CD4-positive, alpha-beta T cell treated with Interleukin-21 for 1 hour (primary cell): ENCODE results near the gene CD300C.
A peak's percentile ranks its signal among the peaks of the same experiment; 100 is the strongest.
"Not testable (repeated sequence)": the region's sequence is repeated elsewhere in the genome, so short reads cannot be mapped to it uniquely, and the experiment has no call there.

ENCODE experiments used
- DNase-seq: peaks from one replicate; pipeline ENCODE4 v3.0.0-alpha.2; 2020

Gene CD300C

DNA sequence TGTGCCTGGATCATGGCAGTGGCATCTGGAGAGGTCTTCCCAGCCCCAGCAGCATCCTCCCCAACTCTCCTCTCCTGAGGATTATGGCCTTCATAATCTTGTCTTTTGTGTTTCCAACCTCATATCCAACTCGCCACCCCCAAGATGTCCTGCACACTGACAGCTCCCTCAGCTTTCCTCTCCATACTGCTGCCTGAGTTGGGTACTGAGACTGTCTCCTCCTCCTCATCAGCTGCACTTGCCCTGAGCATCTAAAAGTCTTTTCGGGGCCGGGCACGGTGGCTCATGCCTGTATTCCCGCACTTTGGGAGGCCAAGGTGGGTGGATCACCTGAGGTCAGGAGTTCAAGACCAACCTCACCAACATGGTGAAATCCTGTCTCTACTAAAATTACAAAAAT lies 16.7 kb downstream of the CD300C start:
- DNase-seq, result no peak

DNA sequence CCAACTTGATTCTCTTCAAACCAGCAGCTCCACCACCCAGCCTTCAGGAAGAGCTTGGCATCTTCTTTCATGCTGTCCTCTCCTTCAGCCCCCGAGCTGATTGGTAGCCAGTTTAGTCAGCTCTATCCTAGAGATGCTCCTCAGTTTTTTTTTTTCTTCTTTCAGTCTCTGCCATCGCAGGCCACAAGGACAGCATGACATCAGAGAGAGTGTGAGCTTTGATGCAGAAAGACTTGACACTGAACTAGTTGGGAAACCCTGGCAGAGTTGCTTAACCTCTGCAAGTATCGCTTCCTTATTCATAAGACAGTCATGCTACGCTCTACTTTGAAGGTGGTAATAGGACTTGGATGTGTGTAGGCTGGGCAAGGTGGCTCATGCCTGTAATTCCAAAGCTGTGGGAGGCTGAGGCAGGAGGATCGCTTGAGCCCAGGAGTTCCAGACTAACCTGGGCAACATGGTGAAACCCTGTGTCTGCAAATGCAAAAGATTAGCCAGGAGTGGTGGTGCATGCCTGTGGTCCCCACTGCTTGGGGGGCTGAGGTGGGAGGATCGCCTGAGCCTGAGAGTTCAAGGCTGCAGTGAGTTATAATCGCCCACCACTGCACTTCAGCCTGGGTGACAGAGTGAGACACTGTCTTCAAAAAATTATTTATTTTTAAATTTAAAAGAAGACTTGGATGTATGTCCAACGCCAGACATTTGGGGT lies 17.3 kb downstream of the CD300C start:
- peak; percentile 31 for DNase-seq

DNA sequence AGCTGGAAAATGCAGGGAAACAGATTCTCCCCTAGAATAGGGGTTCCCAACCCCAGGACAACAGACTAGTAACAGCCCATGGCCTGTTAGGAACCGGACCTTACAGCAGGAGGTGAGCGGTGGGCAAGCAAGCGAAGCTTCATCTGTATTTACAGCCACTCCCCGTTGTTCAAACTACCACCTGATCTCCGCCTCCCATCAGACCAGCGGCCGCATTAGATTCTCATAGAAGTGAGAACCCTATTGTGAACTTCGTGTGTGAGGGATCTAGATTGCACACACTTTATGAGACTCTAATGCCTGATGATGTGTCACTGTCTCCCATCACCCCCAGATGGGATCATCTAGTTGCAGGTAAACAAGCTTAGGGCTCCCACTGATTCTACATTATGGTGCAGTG lies 18.2 kb downstream of the CD300C start:
- no peak for DNase-seq

DNA sequence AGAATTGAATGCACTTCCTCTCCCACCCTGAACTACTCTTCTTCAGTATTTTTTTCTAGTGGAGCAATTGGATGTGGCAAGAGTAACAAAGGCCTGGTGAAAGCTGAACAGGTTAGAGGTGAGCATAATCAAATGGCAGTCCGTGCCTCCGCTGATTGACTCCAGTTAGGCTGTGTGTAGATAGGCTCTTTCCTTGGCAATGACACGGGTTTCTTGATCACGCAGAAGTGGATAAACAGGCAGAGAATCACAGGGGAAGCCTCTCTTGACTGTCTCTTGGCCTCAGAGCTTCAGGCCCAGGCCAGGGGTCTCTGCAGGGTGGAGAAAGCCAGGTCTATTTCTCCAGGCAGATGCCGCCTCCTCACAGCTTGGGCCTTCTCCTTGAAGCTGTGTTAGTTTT lies 18.8 kb downstream of the CD300C start:
- no peak for DNase-seq

DNA sequence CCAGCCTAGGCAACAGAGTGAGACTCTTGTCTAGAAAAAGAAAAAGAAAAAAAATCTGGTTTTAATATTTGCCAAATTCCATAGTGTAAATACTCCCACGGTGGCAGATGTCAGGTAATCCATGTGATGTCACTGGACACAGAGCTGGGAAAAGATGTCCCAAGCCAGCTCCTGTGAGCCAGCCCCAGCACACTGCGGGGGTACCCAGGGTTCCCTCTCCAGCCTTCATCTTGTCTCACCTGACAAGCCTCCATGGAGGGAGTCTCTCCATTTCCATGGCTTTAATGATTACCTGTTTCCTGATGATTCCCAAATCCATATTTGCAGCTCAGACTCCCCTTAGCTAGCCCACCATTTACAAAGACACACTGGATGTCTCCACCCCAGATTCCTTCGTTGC lies 19.2 kb downstream of the CD300C start:
- DNase-seq, result no peak

DNA sequence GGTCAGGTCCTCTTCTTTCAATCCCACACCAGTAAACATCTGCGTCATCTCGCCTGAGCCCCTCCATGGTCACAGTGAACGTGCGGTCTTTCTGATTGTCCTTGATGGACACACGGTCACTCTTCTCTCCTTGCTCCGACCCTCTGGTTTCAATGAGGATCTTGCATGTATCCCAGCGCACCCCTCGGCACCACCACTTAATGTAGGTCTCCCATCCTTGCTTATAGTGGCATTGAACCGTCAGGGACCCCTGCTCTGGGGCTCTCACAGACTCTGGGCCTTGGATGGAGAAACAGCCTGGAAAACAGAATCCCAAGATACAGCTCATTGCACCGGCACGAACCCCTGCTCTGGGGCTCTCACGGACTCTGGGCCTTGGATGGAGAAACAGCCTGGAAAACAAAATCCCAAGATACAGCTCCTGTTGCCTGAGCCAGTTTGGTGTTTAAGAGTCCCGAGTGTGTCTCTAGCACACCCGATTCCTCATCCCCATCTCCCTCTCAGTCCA lies 20.1 kb downstream of the CD300C start:
- no peak for DNase-seq

DNA sequence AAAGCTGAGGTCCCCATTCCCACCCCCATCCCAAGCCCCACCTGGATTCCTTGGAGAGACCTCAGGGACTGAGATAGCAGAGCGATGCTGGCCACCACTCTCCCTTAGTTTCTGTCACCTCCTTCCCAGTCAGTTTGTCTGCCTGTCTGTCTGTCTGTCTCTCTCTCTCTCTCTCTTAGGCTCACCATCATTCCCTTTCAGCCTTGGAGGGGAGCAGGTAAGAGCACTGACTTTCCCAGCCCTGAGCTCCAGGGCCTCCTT lies 20.5 kb downstream of the CD300C start:
- DNase-seq, result no peak

DNA sequence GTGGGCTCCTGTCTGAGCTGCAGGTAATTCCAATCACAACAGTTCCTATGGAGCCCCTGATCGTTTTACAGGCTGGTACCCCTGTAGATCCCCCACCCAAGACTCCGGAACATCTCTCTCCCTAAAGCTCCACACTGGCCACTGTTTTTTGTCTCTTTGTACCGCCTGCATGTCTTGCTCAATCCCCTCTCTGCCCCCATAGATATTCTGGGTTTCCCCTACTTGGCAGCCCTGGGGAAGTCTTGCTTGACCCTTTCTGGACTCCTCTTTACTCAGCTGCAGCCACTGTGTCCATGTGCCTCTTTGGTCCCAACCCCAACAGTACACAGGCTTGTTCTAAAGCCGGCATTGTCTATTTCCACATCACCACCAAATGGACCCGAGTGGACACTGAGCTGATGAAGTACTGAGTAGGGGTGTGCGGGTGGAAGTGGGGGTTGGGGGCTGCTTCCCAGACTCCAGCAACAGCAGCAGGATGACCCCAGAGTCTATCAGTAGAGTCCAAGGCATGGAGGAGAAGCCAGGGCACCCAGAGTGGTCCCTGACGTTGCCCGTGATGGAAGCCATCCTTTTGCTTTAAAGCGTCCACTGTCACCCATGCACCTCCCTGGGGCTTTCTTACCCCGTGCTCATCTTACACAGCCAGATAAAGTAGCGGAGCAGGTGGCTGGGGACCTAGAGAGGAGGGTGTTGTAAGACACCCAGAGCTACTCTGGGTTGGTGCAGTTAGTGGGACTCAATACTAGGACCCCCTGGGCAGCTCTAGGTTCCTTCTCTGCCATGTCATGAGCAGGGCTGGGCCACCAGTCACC lies 21.1 kb downstream of the CD300C start:
- DNase-seq, result no peak

DNA sequence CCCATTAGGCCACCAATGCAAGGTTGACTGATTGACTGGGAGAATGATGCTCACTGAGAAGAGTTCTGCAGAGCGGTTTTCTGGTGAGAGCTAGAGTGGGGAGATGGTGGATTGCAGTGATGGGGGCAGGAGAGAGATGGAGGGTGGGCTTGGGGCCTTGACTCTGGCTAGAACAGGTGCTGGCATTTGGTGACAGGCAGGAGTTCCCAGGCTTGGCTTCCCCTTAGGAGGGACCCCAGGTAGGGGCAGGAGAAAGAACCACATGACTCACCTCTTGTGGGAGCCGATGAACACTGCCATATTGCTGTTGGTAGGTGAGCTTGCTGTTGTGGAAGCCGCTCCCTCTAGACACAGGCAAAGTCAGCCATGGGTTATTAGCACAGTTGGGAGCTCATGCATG lies 22.6 kb downstream of the CD300C start:
- DNase-seq, result no peak

DNA sequence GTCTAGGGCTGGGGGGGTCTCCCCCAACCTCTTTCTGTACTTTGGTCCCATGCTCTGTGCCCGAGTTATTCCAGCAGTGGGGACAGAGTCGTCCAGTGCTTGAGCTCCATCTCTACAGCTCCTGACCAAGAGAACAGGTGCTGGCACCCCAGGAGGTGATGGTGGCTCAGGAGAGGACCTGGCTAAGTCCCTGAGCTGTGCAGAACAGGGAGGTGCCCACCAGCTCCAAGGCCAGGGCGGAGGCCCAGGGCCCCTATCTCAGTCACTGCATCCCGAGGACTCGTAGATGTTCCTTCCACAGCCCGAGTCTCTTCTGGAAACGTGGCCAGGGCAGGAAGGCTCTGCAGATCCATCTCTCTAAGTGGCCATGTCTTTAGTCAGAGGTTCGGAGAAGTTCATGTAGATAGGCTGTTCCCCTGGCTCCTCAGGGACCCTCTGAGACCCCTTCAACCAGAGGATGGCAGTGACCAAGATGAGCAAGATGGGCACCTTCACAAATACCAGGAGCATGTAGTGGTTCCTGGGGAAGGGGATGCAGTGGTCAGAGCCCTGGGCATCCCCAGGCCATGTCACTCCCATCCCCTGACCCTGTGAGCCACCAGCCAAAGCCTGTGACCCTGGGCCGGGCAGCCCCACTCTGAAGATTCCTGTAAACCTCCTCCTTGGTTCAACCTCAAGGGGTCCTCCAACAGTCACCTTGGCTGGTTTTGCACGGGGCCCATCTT lies 23.4 kb downstream of the CD300C start:
- no peak for DNase-seq

DNA sequence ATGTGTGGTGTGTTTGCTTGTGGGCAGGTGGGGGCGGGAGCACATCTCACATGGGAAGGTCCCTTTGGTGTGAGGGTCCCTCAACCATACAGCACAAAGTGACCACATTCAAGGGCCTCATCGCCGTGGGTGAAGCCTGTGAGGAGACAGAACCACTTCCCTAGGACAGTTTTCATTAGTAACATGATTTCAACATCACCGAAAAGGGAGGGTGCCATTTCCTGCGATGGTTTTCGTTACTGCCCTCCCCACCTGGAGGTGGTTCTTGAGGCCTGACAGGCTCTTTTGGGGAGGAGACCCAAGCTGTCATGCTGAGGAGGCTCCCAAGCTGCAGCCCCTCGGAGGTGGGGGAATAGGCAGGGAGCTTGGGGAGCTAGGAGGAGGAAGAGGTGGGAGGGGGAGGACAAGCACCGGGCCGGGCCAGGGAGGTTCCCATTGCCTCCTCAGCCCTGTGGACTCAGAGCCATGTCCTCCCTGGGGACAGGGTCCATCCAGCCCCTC lies 24.2 kb downstream of the CD300C start:
- peak; percentile 31 for DNase-seq

DNA sequence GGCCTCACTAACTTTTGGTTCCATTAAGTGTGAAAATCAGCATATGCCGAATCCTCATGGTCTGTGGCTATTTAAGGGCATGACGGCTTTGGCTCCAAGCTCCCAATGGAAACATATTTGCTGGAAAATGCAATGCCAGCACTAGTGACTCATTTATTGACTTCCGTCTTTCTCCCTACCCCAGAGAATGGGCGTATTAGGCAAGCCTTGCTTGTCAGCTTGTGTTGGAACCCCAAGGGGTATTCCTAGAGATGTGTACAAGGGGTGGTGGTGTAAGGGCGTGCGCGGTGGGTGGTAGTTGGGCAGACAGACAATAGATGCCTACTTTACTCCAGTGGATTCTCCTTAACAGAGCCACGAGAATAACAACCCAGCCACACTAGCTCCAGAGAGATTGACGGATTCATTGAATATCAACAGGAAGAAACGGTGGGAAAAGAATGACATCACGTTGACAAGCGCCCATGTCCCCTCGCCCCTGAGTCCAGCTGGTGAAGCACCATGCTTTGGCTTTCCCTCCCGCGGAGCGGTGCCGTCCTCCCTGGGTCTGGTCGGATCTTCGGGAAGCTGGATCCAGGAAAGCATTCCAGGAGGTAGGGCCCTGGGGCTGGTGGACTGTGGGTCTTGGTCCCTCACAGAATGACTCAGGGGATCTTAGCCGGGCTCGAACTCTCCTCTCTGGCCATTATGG lies 25.0 kb downstream of the CD300C start:
- no peak for DNase-seq

DNA sequence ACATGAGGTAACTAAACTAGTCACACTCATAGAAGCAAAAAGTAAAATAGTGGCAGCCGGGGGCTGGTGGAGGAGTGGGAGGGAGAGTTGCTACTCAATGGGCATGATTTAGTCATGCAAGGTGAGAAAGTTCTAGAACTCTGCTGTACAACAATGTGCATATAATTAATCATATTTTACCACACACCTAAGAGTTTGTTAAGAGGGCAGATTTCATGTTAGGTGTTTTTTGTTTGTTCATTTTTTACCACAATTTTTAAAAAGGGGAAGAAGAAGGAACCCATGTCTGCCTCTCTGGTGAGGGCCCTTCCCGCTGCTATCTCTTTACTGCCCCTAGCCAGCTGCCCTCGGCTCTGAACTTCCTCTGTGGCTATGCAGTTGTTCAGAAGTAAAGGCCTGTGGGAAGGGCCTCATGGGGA lies 25.9 kb downstream of the CD300C start:
- peak; percentile 20 for DNase-seq

DNA sequence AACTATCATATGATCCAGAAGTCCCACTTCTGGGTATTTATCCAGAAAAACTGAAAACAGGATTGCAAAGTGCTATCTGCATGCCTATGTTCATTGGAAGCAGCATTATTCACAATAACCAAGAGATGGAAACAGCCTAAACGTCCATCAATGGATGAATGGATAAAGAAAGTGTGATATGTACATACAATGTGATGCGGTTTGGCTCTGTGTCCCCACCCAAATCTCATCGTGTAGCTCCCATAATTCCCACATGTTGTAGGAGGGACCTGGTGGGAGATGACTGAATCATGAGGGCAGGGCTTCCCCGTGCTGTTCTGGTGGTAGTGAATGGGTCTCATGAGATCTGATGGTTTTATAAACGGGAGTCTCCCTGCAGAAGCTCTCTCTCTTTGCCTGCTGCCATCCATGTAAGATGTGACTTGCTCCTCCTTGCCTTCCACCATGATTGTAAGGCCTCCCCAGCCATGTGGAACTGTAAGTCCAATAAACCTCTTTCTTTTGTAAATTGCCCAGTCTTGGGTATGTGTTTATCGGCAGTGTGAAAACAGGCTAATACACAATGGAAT lies 27.4 kb downstream of the CD300C start:
- DNase-seq, result not testable (repeated sequence)

DNA sequence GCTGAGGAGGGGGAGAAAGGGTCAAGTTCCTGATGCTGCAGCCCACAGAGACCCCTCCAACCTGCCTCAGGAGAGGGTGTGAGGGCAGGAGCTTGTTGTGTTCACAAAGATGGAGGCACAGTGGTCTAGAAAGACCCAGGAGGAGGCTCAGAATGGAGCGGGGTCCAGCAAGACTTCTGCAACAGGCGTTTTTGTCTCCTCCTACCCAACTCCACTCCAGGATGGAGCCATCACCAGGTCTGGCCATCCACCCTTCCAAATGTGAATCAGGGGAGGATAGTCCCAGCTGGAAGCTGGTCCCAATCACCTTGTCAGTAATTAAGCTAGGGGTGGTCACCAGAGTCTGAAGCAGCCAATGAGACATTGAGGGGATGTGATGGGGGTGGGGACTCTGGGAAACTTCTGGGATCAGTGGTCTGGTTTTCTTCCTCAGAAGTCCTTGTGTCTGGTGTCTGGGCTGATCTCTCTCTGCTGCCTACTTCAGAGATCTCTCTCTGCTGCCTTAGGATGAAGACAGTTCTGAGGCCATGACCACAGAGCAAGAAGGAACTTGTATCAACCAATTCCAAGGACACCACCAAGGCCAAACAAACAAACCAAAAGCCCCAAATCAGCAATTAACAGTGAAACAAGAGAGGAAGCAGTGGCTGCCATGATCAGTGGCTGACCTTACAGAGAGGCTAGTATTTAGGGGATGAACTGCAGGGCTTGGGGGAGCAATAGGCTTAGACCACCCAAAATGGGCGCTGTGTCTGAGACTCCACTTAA lies 29.2 kb downstream of the CD300C start:
- no peak for DNase-seq

DNA sequence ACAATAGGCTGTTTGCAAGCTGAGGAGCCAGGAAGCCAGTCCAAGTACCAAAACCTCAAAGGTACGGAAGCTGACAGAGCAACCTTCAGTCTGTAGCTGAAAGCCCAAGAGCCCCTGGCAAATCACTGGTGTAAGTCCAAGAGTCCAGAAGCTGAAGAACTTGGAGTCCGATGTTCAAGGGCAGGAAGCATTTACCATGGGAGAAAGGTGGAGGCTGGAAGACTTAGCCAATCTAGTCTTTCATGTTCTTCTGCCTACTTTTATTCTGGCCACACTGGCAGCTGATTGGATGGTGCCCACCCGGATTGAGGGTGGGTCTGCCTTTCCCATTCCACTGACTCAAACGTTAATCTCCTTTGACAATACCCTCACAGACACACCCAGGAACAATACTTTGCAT lies 30.0 kb downstream of the CD300C start:
- no peak for DNase-seq

DNA sequence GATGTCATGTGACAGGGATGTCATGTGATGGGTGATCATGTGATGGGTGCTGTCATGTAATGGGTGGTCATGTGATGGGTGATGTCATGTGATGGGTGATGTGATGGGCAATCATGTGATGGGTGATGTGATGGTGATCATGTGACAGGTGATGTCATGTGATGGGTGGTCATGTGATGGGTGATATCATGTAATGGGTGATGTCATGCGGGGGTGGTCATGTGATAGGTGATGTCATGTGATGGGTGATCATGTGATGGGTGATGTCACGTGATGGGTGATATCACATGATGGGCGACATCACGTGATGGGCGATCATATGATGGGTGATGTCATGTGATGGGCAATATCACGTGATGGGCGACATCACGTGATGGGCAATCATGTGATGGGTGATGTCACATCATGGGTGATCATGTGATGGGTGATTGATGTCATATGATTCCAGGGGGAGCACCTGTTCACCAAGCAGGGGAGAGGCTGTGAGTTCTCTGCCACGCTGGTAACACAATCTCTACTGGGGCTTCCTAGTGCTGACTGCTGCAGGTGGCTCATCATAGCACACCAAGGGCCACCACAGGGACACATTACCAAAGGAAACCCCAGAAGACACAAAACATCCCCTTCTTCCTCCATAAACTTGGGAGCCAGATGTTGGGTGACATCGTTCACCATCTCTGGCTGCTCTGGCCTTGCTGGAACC lies 31.1 kb downstream of the CD300C start:
- no peak for DNase-seq

DNA sequence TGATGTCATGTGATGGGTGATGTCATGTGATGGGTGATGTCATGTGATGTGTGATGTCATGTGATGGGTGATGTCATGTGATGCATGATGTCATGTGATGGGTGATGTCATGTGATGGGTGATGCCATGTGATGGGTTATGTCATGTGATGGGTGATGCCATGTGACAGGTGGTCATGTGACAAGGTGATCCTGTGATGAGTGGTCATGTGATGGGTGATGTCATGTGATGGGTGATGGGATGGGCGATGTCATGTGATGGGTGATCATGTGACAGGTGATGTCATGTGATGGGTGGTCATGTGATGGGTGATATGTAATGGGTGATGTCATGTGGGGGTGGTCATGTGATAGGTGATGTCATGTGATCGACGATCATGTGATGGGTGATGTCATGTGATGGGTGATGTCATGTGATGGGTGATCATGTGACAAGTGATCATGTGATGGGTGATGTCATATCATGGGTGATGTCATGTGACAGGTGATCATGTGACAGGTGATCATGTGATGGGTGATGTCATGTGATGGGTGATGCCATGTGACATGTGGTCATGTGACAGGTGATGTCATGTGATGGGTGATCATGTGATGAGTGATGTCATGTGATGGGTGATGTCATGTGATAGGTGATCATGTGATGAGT lies 31.8 kb downstream of the CD300C start:
- DNase-seq, result peak; percentile 54

DNA sequence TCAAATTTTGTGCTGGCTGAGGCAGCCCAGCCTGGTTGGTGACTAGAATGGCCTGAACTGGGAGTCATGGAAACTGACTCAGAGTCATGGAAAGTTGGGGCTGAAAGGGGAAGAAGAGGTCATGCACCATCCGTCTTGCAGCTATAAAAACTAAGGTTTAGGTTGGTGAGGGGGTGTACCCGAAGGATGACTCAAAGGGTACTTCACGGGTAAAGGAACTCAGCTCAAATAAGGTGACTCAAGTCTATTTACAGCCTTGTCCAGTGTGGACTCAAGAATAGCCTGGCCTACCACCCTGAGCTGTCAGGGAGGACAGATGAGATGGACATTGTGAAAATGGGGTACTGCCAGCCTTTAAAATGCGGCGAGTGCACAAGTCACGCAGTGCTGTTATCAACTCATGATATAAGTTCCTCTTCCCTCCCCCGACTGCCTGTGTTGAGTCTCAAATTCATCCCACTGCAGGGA lies 33.3 kb downstream of the CD300C start:
- DNase-seq, result peak; percentile 19

DNA sequence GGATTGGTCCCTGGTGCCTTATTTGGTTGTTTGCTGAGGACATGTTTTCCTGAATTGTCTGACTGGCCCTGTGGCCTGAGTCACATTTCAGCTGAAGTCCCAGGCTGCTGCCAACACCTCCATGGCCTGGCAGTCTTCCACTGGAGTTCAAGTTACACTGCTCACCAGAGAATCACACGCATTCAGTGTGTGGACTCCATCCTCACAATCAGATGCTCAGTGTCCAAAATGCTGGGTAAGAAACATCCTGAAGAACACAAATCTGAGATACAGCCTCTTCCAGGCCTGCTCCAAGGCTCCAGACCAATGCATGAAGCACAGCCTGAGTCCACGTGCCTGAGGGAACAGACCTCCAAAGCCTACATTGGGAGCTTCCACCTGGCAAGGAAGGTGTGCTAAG lies 33.9 kb downstream of the CD300C start:
- no peak for DNase-seq

DNA sequence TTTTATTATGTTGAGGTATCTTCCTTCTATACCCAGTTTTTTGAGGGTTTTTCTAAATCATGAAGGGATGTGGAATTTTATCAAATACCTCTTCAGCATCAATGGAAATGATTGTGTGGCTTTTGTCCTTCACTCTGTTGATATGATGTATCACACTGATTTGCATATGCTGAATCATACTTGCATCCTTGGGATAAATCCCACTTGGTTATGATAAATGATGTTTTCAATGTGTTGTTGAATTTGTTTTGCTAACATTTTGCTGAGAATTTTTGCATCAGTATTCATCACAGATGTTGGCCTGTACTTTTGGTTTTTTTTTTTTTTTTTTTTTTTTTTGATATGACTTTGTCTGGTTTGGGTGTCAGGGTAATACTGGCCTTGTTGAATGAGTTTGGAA lies 37.8 kb downstream of the CD300C start:
- no peak for DNase-seq
